ENCODE data around the gene FAM163B. TPM values are rescaled to one million over a fixed set of nuclear protein-coding genes. Genes with fewer than 3 reads are reported as not detected.

Gene FAM163B
- total and polyA plus RNA-seq, 2 donors (not counting 3 experiments of a cell fraction or from before 2014, with no cell fraction given) = not detected

DNA sequence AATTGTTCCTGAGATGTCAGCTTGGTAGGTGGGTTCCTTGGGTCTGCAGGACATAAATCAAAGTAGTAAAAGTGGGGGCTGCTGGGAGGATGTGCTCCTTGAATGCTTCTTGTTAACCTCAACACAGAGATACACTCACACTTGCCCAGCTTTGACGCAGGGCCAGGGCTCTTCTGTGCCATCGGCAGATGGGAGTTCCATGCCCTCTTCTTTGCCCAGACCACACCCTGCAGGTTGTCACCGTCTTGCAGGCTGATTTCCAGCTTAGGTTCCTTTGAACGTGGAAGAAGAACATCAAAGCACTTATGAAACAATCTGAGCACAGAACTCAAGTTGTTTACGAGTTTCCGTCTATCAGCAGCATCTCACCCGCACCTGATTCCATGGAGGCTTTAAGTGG, 38.0 kb upstream of the FAM163B start:
- TF ChIP-seq POLR2A (IDR thresholded peaks at IDR 0.05; ENCODE audit: low read depth, low read length) (no peak), FOS (IDR thresholded peaks at IDR 0.05; ENCODE audit: borderline replicate concordance, insufficient read depth, low read length) (no peak), GATA2 (IDR thresholded peaks at IDR 0.05; ENCODE audit: insufficient read depth, insufficient read length, low read depth, low read length) (no peak), MYC (IDR thresholded peaks at IDR 0.05; ENCODE audit: low read depth, low read length) (no peak), EZH2 (IDR thresholded peaks at IDR 0.05; ENCODE audit: borderline replicate concordance, low read depth, low read length, severe bottlenecking) (no peak), POLR2AphosphoS5 (IDR thresholded peaks at IDR 0.05; ENCODE audit: insufficient read depth, low read depth, low read length) (no peak), JUN (IDR thresholded peaks at IDR 0.05; ENCODE audit: borderline replicate concordance, insufficient read depth, insufficient read length, low read depth) (no peak)
- TF ChIP-seq, protein P1, sequence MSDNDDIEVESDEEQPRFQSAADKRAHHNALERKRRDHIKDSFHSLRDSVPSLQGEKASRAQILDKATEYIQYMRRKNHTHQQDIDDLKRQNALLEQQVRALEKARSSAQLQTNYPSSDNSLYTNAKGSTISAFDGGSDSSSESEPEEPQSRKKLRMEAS (IDR thresholded peaks at IDR 0.05; ENCODE audit: insufficient read depth, insufficient read length) = no peak
- TF ChIP-seq, protein P2, sequence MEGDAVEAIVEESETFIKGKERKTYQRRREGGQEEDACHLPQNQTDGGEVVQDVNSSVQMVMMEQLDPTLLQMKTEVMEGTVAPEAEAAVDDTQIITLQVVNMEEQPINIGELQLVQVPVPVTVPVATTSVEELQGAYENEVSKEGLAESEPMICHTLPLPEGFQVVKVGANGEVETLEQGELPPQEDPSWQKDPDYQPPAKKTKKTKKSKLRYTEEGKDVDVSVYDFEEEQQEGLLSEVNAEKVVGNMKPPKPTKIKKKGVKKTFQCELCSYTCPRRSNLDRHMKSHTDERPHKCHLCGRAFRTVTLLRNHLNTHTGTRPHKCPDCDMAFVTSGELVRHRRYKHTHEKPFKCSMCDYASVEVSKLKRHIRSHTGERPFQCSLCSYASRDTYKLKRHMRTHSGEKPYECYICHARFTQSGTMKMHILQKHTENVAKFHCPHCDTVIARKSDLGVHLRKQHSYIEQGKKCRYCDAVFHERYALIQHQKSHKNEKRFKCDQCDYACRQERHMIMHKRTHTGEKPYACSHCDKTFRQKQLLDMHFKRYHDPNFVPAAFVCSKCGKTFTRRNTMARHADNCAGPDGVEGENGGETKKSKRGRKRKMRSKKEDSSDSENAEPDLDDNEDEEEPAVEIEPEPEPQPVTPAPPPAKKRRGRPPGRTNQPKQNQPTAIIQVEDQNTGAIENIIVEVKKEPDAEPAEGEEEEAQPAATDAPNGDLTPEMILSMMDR (IDR thresholded peaks at IDR 0.05; ENCODE audit: extremely low read depth in 1 of 2, insufficient read depth in 1 of 2, low read depth in 1 of 2, low read length in 2 of 2) = no peak
- intact Hi-C loops (cut with micrococcal nuclease) = no loop called here
- DNase-seq (ENCODE audit: low read depth, low spot score) = no peak
- no peaks in the 10 kb centered on the region for H3K9me1 ChIP-seq (replicated peaks; ENCODE audit: control insufficient read depth, extremely low read depth, insufficient read depth, low read length)
- H3K9me3 ChIP-seq (replicated peaks; ENCODE audit: control insufficient read depth, insufficient read depth, low read length) = no peaks in the 10 kb centered on the region
- dilution Hi-C loops (cut with MboI; ENCODE audit: extremely low pct_ligation_motif_present, low sequenced_read_pairs) = no loop called here
- H4K20me1 ChIP-seq (replicated peaks; ENCODE audit: control insufficient read depth, extremely low read depth, insufficient read depth, low read length) = no peaks in the 10 kb centered on the region
- H3K9ac ChIP-seq (replicated peaks; ENCODE audit: extremely low read depth, insufficient read depth, low read length) = no peak overlapping the region
- no peak for FAIRE-seq
- H3K36me3 ChIP-seq (ENCODE audit: control insufficient read depth in 2 of 2, extremely low read depth in 1 of 2, insufficient read depth in 2 of 2, low read length in 2 of 2) = no peaks in the 10 kb centered on the region
- ChIA-PET POLR2A (no interaction called here), CTCF (no interaction called here)
- no peaks in the 10 kb centered on the region for H3K27me3 ChIP-seq (ENCODE audit: control insufficient read depth in 2 of 2, insufficient read depth in 2 of 2, low read length in 2 of 2)
- H2AFZ ChIP-seq (ENCODE audit: low read depth, low read length) = no peak overlapping the region
- H3K4me2 ChIP-seq (ENCODE audit: insufficient read depth, low read length) = no peak overlapping the region
- no peak overlapping the region for H3K27ac ChIP-seq (ENCODE audit: insufficient read depth, low read depth, low read length)
- no TSS peak for BruUV-seq (replicated peaks)
- H3K79me2 ChIP-seq (ENCODE audit: control insufficient read depth, insufficient read depth, low read length) = no peaks in the 10 kb centered on the region
- H3K4me1 ChIP-seq (ENCODE audit: control insufficient read depth, extremely low read depth, insufficient read depth, low read length) = no peaks in the 10 kb centered on the region
- no peak overlapping the region for H3K4me3 ChIP-seq (replicated peaks in 1 of 3; ENCODE audit: insufficient read depth in 1 of 3, low read depth in 1 of 3, low read length in 3 of 3)

All from endothelial cell of umbilical vein (primary cell).